A673 (cell line): ENCODE results near the gene SAP25. TPM values are rescaled to one million over a fixed set of nuclear protein-coding genes. Genes with fewer than 3 reads are reported as not detected.

Experiments used
- BruUV-seq: library from RNA; stranded (reverse); fragments of 400-500 nt; replicated peaks from 2 replicates; lab custom pipeline; 2021; lab: Mats Ljungman, UMichigan
- CTCF ChIA-PET: fragments of 300-600 bp; sonication (Branson Sonifier 250); formaldehyde crosslinking; loops from one replicate; lab custom pipeline; 2022; ENCODE audit warnings: antibody characterized with exemption; lab: Charles Lee
- POLR2A ChIA-PET: fragments of 300-600 bp; sonication (Branson Sonifier 250); formaldehyde crosslinking; loops from one replicate; lab custom pipeline; 2022; ENCODE audit warnings: antibody characterized with exemption; ENCODE audit not compliant: low non-redundant PET; lab: Charles Lee
- DNase-seq: peaks from one replicate; pipeline ENCODE4 v3.0.0-alpha.2; 2015; ENCODE audit warnings: low spot score
- H3K27ac ChIP-seq: fragments of 200-600 bp; sonication (generic); 2 replicates; pipeline ENCODE4 v1.5.1; 2016; ENCODE audit warnings: mixed run types, low read depth, mild to moderate bottlenecking, mixed read lengths, antibody characterized with exemption, low read length; ENCODE audit not compliant: poor library complexity, severe bottlenecking
- H3K27me3 ChIP-seq: fragments of 200-600 bp; sonication (generic); replicated peaks from 2 replicates; pipeline ENCODE4 v1.6.1; 2017; ENCODE audit warnings: mixed run types, low read depth, mild to moderate bottlenecking, mixed read lengths, antibody characterized with exemption, low read length; ENCODE audit not compliant: insufficient read depth, poor library complexity
- H3K36me3 ChIP-seq: fragments of 200-600 bp; sonication (generic); 2 replicates; pipeline ENCODE4 v1.6.1; 2016; ENCODE audit warnings: mixed run types, mild to moderate bottlenecking, mixed read lengths, antibody characterized with exemption, low read length; ENCODE audit not compliant: insufficient read depth, poor library complexity, severe bottlenecking
- H3K4me1 ChIP-seq: fragments of 200-600 bp; sonication (generic); 2 replicates; pipeline ENCODE4 v1.6.1; 2017; ENCODE audit warnings: mixed run types, mild to moderate bottlenecking, mixed read lengths, antibody characterized with exemption, low read length; ENCODE audit not compliant: insufficient read depth, poor library complexity, severe bottlenecking
- H3K4me3 ChIP-seq: fragments of 200-600 bp; sonication (generic); 2 replicates; pipeline ENCODE4 v1.5.1; 2016; ENCODE audit warnings: low read depth, mixed run types, mild to moderate bottlenecking, mixed read lengths, low read length; ENCODE audit not compliant: poor library complexity, severe bottlenecking
- H3K9me3 ChIP-seq: fragments of 200-600 bp; sonication (generic); 2 replicates; pipeline ENCODE4 v1.6.1; 2016; ENCODE audit warnings: mixed run types, low read depth, mild to moderate bottlenecking, mixed read lengths, antibody characterized with exemption, low read length; ENCODE audit not compliant: poor library complexity, severe bottlenecking
- EZH2 ChIP-seq: fragments of 200-600 bp; sonication (generic); IDR thresholded peaks from 2 replicates; pipeline ENCODE4 v1.6.1; 2017; ENCODE audit warnings: borderline replicate concordance, low read depth, mild to moderate bottlenecking, mixed read lengths, antibody characterized with exemption, low read length; ENCODE audit not compliant: poor library complexity, severe bottlenecking
- intact Hi-C: fragments of 100-400 bp; cut with micrococcal nuclease; formaldehyde crosslinking; loops from one replicate; pipeline ENCODE4 v1.10.0; 2022; ENCODE audit not compliant: unreplicated experiment
- total RNA-seq: library from RNA; stranded (reverse); gene quantifications from 2 replicates; pipeline ENCODE4 v1.2.3, GENCODE V29; 2021
- TF ChIP-seq, protein P1 (sequence below): fragments of 300-800, 200-600 bp; sonication (generic); conservative IDR thresholded peaks from 2 replicates; pipeline ENCODE4 v1.5.1; 2017; ENCODE audit warnings: low read depth, mild to moderate bottlenecking, antibody characterized with exemption, low read length, moderate library complexity, mixed read lengths

Gene SAP25
- total RNA-seq, 1 experiment from 2014 or later, result 1.7 TPM

DNA sequence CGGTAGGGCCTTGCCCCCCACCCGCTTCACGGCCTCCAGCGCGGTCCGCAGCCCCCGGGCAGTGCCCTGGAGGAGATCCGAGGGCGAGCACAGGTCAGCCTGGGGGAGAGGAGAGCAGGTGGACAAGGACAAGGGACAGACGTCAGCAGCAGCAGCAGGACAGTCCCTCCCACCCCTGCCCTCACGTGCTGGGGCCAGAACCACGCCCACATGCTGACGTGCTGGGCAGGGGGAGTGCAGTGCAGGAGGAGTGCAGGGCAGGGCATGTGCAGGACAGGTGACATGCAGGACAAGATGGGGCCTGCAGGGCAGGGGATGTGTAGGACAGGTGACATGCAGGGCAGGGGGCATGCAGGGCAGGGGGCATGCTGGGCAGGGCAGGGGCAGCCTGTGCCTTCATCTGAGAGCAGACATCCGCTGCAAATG is 1.5 kb upstream of the SAP25 start:
- Histone ChIP-seq H3K36me3 (peaks cover 17% of the 10 kb centered on the region), H3K27ac (no peak overlapping the region), H3K4me1 (peaks cover 1% of the 10 kb centered on the region), H3K9me3 (no peaks in the 10 kb centered on the region), H3K27me3 (no peaks in the 10 kb centered on the region), H3K4me3 (no peak overlapping the region)
- intact Hi-C loops, result no loop called here
- CTCF ChIA-PET, result no interaction called here
- POLR2A ChIA-PET, result no interaction called here
- DNase-seq, result no peak
- BruUV-seq, result no TSS peak
- no peak for TF ChIP-seq EZH2
- TF ChIP-seq, protein P1, sequence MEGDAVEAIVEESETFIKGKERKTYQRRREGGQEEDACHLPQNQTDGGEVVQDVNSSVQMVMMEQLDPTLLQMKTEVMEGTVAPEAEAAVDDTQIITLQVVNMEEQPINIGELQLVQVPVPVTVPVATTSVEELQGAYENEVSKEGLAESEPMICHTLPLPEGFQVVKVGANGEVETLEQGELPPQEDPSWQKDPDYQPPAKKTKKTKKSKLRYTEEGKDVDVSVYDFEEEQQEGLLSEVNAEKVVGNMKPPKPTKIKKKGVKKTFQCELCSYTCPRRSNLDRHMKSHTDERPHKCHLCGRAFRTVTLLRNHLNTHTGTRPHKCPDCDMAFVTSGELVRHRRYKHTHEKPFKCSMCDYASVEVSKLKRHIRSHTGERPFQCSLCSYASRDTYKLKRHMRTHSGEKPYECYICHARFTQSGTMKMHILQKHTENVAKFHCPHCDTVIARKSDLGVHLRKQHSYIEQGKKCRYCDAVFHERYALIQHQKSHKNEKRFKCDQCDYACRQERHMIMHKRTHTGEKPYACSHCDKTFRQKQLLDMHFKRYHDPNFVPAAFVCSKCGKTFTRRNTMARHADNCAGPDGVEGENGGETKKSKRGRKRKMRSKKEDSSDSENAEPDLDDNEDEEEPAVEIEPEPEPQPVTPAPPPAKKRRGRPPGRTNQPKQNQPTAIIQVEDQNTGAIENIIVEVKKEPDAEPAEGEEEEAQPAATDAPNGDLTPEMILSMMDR, result no peak

DNA sequence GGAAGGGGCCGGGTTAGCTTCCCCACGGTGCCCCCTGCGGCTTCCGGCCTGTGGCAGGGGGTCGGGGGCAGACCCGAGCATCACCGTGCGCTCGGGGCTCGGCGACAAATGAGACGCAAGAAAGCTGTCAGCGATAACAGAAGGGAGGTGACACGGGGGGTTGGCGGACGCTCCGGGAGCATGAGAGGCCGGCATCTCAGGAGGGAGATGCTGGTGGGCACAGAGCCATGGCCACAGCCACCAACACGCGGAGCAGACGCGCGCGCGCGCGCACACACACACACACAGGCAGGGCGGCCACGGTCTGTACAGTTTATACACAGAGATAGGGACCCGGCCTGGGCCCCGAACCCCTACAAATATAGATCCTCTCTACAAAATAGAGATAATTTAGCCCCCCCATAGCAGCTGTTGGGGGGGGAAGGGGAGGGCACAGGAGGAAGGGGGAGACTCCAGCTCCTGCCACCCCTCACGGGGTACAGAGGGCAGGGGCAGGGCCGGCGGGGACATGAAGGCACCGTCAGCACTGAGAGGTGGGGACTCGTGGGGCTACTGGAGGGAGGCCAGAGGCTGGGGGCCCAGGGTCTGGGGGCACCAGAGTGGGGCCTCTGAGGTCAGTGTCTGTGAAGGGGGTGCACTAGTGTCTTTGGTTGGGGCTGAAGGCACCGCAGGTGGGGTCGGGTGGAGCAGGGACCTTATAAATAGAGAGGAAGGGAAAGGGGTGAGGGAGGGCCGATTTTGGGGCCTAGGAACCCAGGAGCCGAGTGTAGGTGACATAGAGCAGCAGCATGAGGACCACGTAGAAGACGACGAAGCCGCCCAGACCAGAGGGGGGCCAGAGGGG is 884 bp upstream of the SAP25 start:
- DNase-seq, result no peak
- Histone ChIP-seq H3K4me1 (peaks cover 8% of the 10 kb centered on the region), H3K36me3 (peaks cover 11% of the 10 kb centered on the region), H3K4me3 (no peak overlapping the region), H3K27me3 (no peaks in the 10 kb centered on the region), H3K27ac (no peak overlapping the region), H3K9me3 (no peaks in the 10 kb centered on the region)
- intact Hi-C loops, result no loop called here
- no TSS peak for BruUV-seq
- POLR2A ChIA-PET, result no interaction called here
- no peak for TF ChIP-seq EZH2
- TF ChIP-seq, protein P1, result no peak
- CTCF ChIA-PET, result no interaction called here

DNA sequence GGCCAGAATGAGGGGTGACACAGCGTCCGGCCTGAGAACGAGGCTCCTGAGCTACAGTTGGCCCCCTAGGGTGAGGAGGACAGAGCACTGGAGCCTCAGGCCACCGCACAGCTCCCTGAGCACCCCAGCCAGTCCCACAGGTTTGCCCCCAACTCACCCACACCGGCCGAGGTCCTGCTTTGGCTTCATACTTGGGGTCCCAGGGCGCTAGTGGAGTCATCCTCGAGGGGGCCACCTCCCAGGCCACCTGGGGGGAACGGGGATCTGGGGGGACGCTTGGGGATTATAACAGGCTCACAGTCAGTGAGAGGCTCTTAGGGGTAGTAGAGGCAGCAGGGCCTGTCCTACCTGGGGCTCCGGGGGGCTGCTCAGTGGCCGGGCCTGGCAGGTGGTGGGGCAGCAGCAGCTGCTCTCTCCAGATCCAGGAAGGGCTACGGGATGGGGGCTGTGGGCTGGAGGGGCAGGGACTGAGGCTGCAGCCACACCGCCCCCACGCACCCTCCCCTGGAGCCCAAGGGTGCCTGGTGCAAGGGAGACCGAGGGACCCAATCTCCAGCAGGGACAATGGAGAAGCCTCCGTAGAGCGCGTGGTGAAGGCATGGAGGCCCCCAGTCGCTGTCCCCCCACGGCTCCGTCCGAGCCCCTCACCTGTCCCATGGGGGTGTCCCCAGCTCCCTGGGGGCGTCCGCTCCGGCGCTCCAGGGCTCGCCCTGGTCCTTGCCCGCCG is 588 bp downstream of the SAP25 start:
- no peak for DNase-seq
- intact Hi-C loops, result no loop called here
- H3K27ac ChIP-seq, result no peak overlapping the region
- TF ChIP-seq, protein P1, result no peak
- no peak for TF ChIP-seq EZH2
- H3K9me3 ChIP-seq, result no peaks in the 10 kb centered on the region
- CTCF ChIA-PET, result interaction anchor here (0.6 kb wide), 1 partner anchor 9 kb away, joined by 5 read pairs; no protein-coding TSS in a partner anchor
- H3K27me3 ChIP-seq, result no peaks in the 10 kb centered on the region
- BruUV-seq, result no TSS peak
- H3K4me3 ChIP-seq, result no peak overlapping the region
- peaks cover 7% of the 10 kb centered on the region for H3K36me3 ChIP-seq
- POLR2A ChIA-PET, result no interaction called here
- peaks cover 14% of the 10 kb centered on the region for H3K4me1 ChIP-seq
